SK-N-SH (cell line): ENCODE measurements around the gene SNAPC5. TPM values are rescaled to one million over a fixed set of nuclear protein-coding genes. Genes with fewer than 3 reads are reported as not detected.

ENCODE experiments used
- CTCF ChIA-PET: fragments of 300-600, 350-600 bp; formaldehyde crosslinking; extraction: SDS; loops from one replicate; lab custom pipeline; 2021; lab: Yijun Ruan, JAX
- POLR2A ChIA-PET: fragments of 350-600 bp; sonication (Branson Sonifier 250); formaldehyde crosslinking; extraction: SDS; loops from one replicate; lab custom pipeline; 2020; ENCODE audit warnings: antibody characterized with exemption, inconsistent platforms; lab: Yijun Ruan, JAX
- DNase-seq: peaks from one replicate; pipeline ENCODE4 v3.0.0; 2012
- H2AFZ ChIP-seq: fragments of 200-600 bp; sonication (generic); 2 replicates; pipeline ENCODE4 v1.8.1; 2016; ENCODE audit warnings: antibody characterized with exemption, mild to moderate bottlenecking, low read depth
- H3F3A ChIP-seq: fragments of 200-600 bp; sonication (generic); replicated peaks from 2 replicates; pipeline ENCODE3; 2016; ENCODE audit warnings: antibody characterized with exemption, mild to moderate bottlenecking; ENCODE audit not compliant: insufficient read depth
- H3K27ac ChIP-seq, 2 experiments: fragments of 200-500 bp in 1 of 2; fragments of 200-600 bp in 1 of 2; sonication (Bioruptor generic) in 1 of 2; sonication (generic), shearing (Covaris generic) in 1 of 2; 2 replicates each; pipeline versions ENCODE4 v1.5.1 to v1.6.1; 2014 to 2016; ENCODE audit warnings: low read depth in 2 of 2, inconsistent platforms in 1 of 2, low read length in 1 of 2, mild to moderate bottlenecking in 1 of 2, mixed read lengths in 1 of 2
- H3K27me3 ChIP-seq: fragments of 200-600 bp; sonication (generic), shearing (Covaris generic); 2 replicates; pipeline ENCODE4 v1.6.1; 2016; ENCODE audit warnings: mixed run types; ENCODE audit not compliant: insufficient read depth
- H3K36me3 ChIP-seq, 2 experiments: fragments of 200-500 bp in 1 of 2; fragments of 200-600 bp in 1 of 2; sonication (Bioruptor generic) in 1 of 2; sonication (generic) in 1 of 2; replicated peaks in 1 of 2; 2 replicates each; pipeline versions ENCODE3 to v1.5.1; 2014 to 2016; ENCODE audit warnings: low read length in 1 of 2, mild to moderate bottlenecking in 1 of 2; ENCODE audit not compliant: insufficient read depth in 2 of 2, control insufficient read depth in 1 of 2
- H3K4me1 ChIP-seq, 2 experiments: fragments of 200-500 bp in 1 of 2; fragments of 200-600 bp in 1 of 2; sonication (Bioruptor generic) in 1 of 2; sonication (generic), shearing (Covaris generic) in 1 of 2; 2 replicates each; pipeline versions ENCODE4 v1.5.1 to v1.6.1; 2014 to 2016; ENCODE audit warnings: low read depth in 1 of 2, low read length in 1 of 2, mixed run types in 1 of 2; ENCODE audit not compliant: insufficient read depth in 2 of 2, control insufficient read depth in 1 of 2
- H3K4me2 ChIP-seq: fragments of 200-600 bp; sonication (generic), shearing (Covaris generic); 2 replicates; pipeline ENCODE4 v1.6.1; 2017; ENCODE audit warnings: mixed run types
- H3K4me3 ChIP-seq, 2 experiments: fragments of 200-500 bp in 1 of 2; fragments of 200-600 bp in 1 of 2; sonication (Bioruptor generic) in 1 of 2; sonication (generic), shearing (Covaris generic) in 1 of 2; 2 replicates each; pipeline versions ENCODE4 v1.5.1 to v1.8.1; 2014 to 2016; ENCODE audit warnings: low read depth in 2 of 2, inconsistent platforms in 1 of 2, low read length in 1 of 2, mild to moderate bottlenecking in 1 of 2, mixed read lengths in 1 of 2, moderate library complexity in 1 of 2
- H3K79me2 ChIP-seq: fragments of 200-600 bp; sonication (generic); 2 replicates; pipeline ENCODE4 v1.8.1; 2017; ENCODE audit warnings: mild to moderate bottlenecking; ENCODE audit not compliant: insufficient read depth
- H3K9ac ChIP-seq: fragments of 200-600 bp; sonication (generic); 2 replicates; pipeline ENCODE4 v1.6.1; 2017; ENCODE audit warnings: mixed run types
- H3K9me2 ChIP-seq: fragments of 200-600 bp; sonication (generic); 2 replicates; pipeline ENCODE4 v1.6.1; 2017; ENCODE audit warnings: mixed run types
- H3K9me3 ChIP-seq: fragments of 200-600 bp; sonication (generic); 2 replicates; pipeline ENCODE4 v1.6.1; 2017; ENCODE audit warnings: mixed run types, mild to moderate bottlenecking, moderate library complexity
- H4K20me1 ChIP-seq: fragments of 200-600 bp; sonication (generic); 2 replicates; pipeline ENCODE4 v1.6.1; 2017; ENCODE audit warnings: mild to moderate bottlenecking, mixed run types; ENCODE audit not compliant: insufficient read depth
- CHD2 ChIP-seq: fragments of 150-350 bp; IDR thresholded peaks from 2 replicates; pipeline ENCODE4 v1.6.1; 2018; ENCODE audit warnings: low read length; ENCODE audit not compliant: partially characterized antibody
- EP300 ChIP-seq, 2 experiments: IDR thresholded peaks; 2 replicates each; pipeline versions ENCODE4 v1.4.0 to v1.6.1; 2012; ENCODE audit warnings: borderline replicate concordance in 1 of 2, low read depth in 1 of 2, low read length in 1 of 2
- FOXJ3 ChIP-seq: sonication (generic); formaldehyde crosslinking; IDR thresholded peaks from 2 replicates; pipeline ENCODE4 v1.5.1; 2020; ENCODE audit warnings: mild to moderate bottlenecking, missing genetic modification reagents
- GABPA ChIP-seq: IDR thresholded peaks from 2 replicates; pipeline ENCODE4 v1.4.0; 2012; ENCODE audit warnings: low read depth, mild to moderate bottlenecking
- GATA2 ChIP-seq: sonication (generic); formaldehyde crosslinking; IDR thresholded peaks from 2 replicates; pipeline ENCODE4 v1.5.0; 2020; ENCODE audit warnings: mild to moderate bottlenecking, missing genetic modification reagents
- MAX ChIP-seq: IDR thresholded peaks from 2 replicates; pipeline ENCODE4 v1.4.0; 2012; ENCODE audit warnings: low read depth
- MEF2A ChIP-seq: IDR thresholded peaks from 2 replicates; pipeline ENCODE4 v1.4.0; 2012; ENCODE audit warnings: low read depth, borderline replicate concordance
- NFIC ChIP-seq: IDR thresholded peaks from 2 replicates; pipeline ENCODE4 v1.4.0; 2012; ENCODE audit warnings: borderline replicate concordance
- NRF1 ChIP-seq: IDR thresholded peaks from 2 replicates; pipeline ENCODE4 v1.6.1; 2012; ENCODE audit warnings: low read depth, mild to moderate bottlenecking, low read length
- RAD21 ChIP-seq: IDR thresholded peaks from 2 replicates; pipeline ENCODE4 v1.6.1; 2012; ENCODE audit warnings: mild to moderate bottlenecking, low read length
- RXRA ChIP-seq: IDR thresholded peaks from 2 replicates; pipeline ENCODE4 v1.4.0; 2012; ENCODE audit warnings: low read depth, mild to moderate bottlenecking, borderline replicate concordance
- SIN3A ChIP-seq: IDR thresholded peaks from 2 replicates; pipeline ENCODE4 v1.6.1; 2012; ENCODE audit warnings: low read depth, mild to moderate bottlenecking, low read length, moderate library complexity, borderline replicate concordance
- TAF1 ChIP-seq: IDR thresholded peaks from 2 replicates; pipeline ENCODE4 v1.6.1; 2012; ENCODE audit warnings: low read depth, mild to moderate bottlenecking, low read length, moderate library complexity, borderline replicate concordance
- TCF12 ChIP-seq: IDR thresholded peaks from 2 replicates; pipeline ENCODE4 v1.4.0; 2012
- TEAD4 ChIP-seq: IDR thresholded peaks from 2 replicates; pipeline ENCODE4 v1.4.0; 2012; ENCODE audit warnings: mild to moderate bottlenecking, borderline replicate concordance; ENCODE audit not compliant: insufficient read depth
- USF2 ChIP-seq: fragments of 150-350 bp; IDR thresholded peaks from 2 replicates; pipeline ENCODE4 v1.6.1; 2017; ENCODE audit warnings: antibody characterized with exemption, low read length, low read depth, borderline replicate concordance
- YY1 ChIP-seq: IDR thresholded peaks from 2 replicates; pipeline ENCODE4 v1.4.0; 2012; ENCODE audit warnings: low read depth, mild to moderate bottlenecking
- WGBS: methylation state at CpG from one replicate; pipeline ENCODE4 v1.1.6; 2017; ENCODE audit warnings: low lambda C conversion rate; 5-methylcytosine and 5-hydroxymethylcytosine counted together
- polyA plus RNA-seq, 3 experiments: library from polyadenylated mRNA; depleted of rRNA; stranded (reverse); fragments of >200 nt; gene quantifications; 2 replicates each; pipeline ENCODE4 v1.2.3, GENCODE V29; 2012
- TF ChIP-seq, protein P1 (sequence below): IDR thresholded peaks from 2 replicates; pipeline ENCODE4 v1.6.1; 2012; ENCODE audit warnings: mild to moderate bottlenecking, low read depth, low read length, moderate library complexity
- TF ChIP-seq, protein P2 (sequence below): IDR thresholded peaks from 2 replicates; pipeline ENCODE4; 2012
- TF ChIP-seq, protein P3 (sequence below): fragments of 150-350 bp; IDR thresholded peaks from 2 replicates; pipeline ENCODE4 v1.6.1; 2016; ENCODE audit warnings: mild to moderate bottlenecking, low read depth, low read length

SNAPC5 gene
- polyA plus RNA-seq, 1 of the 3 experiments (the other 2 are of a cell fraction), result 65.0 TPM

- Histone ChIP-seq H3K4me2 (no peak overlapping the region), H3K27me3 (no peaks in the 10 kb centered on the region), H3K4me1 (no peaks in the 10 kb centered on the region), H3K9me3 (no peaks in the 10 kb centered on the region), H2AFZ (no peak overlapping the region), H3K79me2 (no peaks in the 10 kb centered on the region; the same call in 1 of the 2 replicates), H3K36me3 (peaks cover 6 to 10% of the 10 kb centered on the region in 2 experiments), H4K20me1 (no peaks in the 10 kb centered on the region), H3K27ac (no peak overlapping the region), H3K4me3 (no peak overlapping the region), H3F3A (no peaks in the 10 kb centered on the region), H3K9ac (no peak overlapping the region), H3K9me2 (no peaks in the 10 kb centered on the region)
- WGBS, result 83% methylated on average over 3 of the region's 3 CpGs
- TF ChIP-seq FOXJ3 (CRISPR knock-in tag) (no peak), MAX (no peak), EP300 (IDR thresholded peaks at IDR 0.05; ENCODE audit: borderline replicate concordance in 1 of 2, low read depth in 1 of 2, low read length in 1 of 2) (no peak), RXRA (no peak), MEF2A (no peak), NRF1 (no peak), TAF1 (no peak), RAD21 (no peak), YY1 (no peak), TEAD4 (no peak), CHD2 (no peak), NFIC (no peak), GABPA (no peak), USF2 (no peak), SIN3A (no peak), GATA2 (CRISPR knock-in tag) (no peak), TCF12 (no peak)
- TF ChIP-seq, protein P1, sequence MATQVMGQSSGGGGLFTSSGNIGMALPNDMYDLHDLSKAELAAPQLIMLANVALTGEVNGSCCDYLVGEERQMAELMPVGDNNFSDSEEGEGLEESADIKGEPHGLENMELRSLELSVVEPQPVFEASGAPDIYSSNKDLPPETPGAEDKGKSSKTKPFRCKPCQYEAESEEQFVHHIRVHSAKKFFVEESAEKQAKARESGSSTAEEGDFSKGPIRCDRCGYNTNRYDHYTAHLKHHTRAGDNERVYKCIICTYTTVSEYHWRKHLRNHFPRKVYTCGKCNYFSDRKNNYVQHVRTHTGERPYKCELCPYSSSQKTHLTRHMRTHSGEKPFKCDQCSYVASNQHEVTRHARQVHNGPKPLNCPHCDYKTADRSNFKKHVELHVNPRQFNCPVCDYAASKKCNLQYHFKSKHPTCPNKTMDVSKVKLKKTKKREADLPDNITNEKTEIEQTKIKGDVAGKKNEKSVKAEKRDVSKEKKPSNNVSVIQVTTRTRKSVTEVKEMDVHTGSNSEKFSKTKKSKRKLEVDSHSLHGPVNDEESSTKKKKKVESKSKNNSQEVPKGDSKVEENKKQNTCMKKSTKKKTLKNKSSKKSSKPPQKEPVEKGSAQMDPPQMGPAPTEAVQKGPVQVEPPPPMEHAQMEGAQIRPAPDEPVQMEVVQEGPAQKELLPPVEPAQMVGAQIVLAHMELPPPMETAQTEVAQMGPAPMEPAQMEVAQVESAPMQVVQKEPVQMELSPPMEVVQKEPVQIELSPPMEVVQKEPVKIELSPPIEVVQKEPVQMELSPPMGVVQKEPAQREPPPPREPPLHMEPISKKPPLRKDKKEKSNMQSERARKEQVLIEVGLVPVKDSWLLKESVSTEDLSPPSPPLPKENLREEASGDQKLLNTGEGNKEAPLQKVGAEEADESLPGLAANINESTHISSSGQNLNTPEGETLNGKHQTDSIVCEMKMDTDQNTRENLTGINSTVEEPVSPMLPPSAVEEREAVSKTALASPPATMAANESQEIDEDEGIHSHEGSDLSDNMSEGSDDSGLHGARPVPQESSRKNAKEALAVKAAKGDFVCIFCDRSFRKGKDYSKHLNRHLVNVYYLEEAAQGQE, result no peak
- TF ChIP-seq, protein P2, sequence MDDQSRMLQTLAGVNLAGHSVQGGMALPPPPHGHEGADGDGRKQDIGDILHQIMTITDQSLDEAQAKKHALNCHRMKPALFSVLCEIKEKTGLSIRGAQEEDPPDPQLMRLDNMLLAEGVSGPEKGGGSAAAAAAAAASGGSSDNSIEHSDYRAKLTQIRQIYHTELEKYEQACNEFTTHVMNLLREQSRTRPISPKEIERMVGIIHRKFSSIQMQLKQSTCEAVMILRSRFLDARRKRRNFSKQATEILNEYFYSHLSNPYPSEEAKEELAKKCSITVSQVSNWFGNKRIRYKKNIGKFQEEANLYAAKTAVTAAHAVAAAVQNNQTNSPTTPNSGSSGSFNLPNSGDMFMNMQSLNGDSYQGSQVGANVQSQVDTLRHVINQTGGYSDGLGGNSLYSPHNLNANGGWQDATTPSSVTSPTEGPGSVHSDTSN, result no peak
- TF ChIP-seq, protein P3, sequence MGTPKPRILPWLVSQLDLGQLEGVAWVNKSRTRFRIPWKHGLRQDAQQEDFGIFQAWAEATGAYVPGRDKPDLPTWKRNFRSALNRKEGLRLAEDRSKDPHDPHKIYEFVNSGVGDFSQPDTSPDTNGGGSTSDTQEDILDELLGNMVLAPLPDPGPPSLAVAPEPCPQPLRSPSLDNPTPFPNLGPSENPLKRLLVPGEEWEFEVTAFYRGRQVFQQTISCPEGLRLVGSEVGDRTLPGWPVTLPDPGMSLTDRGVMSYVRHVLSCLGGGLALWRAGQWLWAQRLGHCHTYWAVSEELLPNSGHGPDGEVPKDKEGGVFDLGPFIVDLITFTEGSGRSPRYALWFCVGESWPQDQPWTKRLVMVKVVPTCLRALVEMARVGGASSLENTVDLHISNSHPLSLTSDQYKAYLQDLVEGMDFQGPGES, result no peak
- CTCF ChIA-PET, result interaction anchor here (1.0 kb wide), 1 partner anchor 15 kb away, joined by 3 read pairs; no protein-coding TSS in a partner anchor
- DNase-seq, result no peak
- POLR2A ChIA-PET, result no interaction called here
Observed at GRCh38 chr15:66483131-66483566, 14.4 kb downstream of the SNAPC5 start.
